Activated B cell treated with CpG ODN at 0.5 μM for 24 hours (primary cell): Measurements from ENCODE around the gene ATXN2L. TPM values are rescaled to one million over a fixed set of nuclear protein-coding genes. Genes with fewer than 3 reads are reported as not detected.

ENCODE experiments used
- ATAC-seq: fragments of 200-7000 bp; cut with Tn5 transposase; one replicate; pipeline ENCODE4 v1.10.0; 2021; ENCODE audit warnings: low read depth, mild to moderate bottlenecking, moderate library complexity
- CTCF ChIA-PET: fragments of 350-600 bp; sonication (Branson Sonifier 250); formaldehyde crosslinking; loops from one replicate; lab custom pipeline; 2021; ENCODE audit warnings: antibody characterized with exemption; lab: Charles Lee
- POLR2A ChIA-PET: fragments of 350-600 bp; sonication (Branson Sonifier 250); formaldehyde crosslinking; loops from one replicate; lab custom pipeline; 2021; ENCODE audit warnings: antibody characterized with exemption; lab: Charles Lee
- DNase-seq: peaks from one replicate; pipeline ENCODE4 v3.0.0; 2022
- H3K27ac Mint-ChIP-seq: one replicate; pipeline ENCODE4 v1.8.0; 2020; ENCODE audit warnings: mixed read lengths
- H3K27me3 Mint-ChIP-seq: one replicate; pipeline ENCODE4 v1.8.0; 2021; ENCODE audit warnings: mixed read lengths
- H3K36me3 Mint-ChIP-seq: one replicate; pipeline ENCODE4 v1.8.0; 2021; ENCODE audit warnings: low read depth, mixed read lengths
- H3K4me1 Mint-ChIP-seq: one replicate; pipeline ENCODE4 v1.8.0; 2021; ENCODE audit warnings: mixed read lengths
- H3K4me3 Mint-ChIP-seq: one replicate; pipeline ENCODE4 v1.8.0; 2020; ENCODE audit warnings: mild to moderate bottlenecking, mixed read lengths
- H3K9me3 Mint-ChIP-seq: one replicate; pipeline ENCODE4 v1.8.0; 2020; ENCODE audit warnings: mixed read lengths
- CTCF ChIP-seq: fragments of 200-600 bp; IDR thresholded peaks from one replicate; pipeline ENCODE4 v1.8.0; 2022; ENCODE audit warnings: antibody characterized with exemption, mild to moderate bottlenecking
- intact Hi-C: fragments of 100-400 bp; cut with micrococcal nuclease; formaldehyde crosslinking; loops from one replicate; pipeline ENCODE4 v1.15.1; 2024
- total RNA-seq: library from RNA; stranded (reverse); gene quantifications from 2 replicates; pipeline ENCODE4 v1.2.3, GENCODE V29; 2022

The ATXN2L gene
- total RNA-seq, 1 donor from 2014 or later: 335 TPM

GRCh38 chr16:28835864-28836760 lies 13.3 kb downstream of the ATXN2L start:
- H3K27ac Mint-ChIP-seq: peak overlapping the region; percentile 24
- ChIA-PET CTCF (interaction anchor here (1.3 kb wide), 1 partner anchor 109 kb away, joined by 4 read pairs; no protein-coding TSS in a partner anchor), POLR2A (interaction anchor here (0.6 to 1.8 kb wide), 4 partner anchors 10 to 109 kb away, joined by 3 to 10 read pairs (median 4); partner anchors contain the start of genes ATXN2L and TUFM)
- no peak overlapping the region for H3K4me3 Mint-ChIP-seq
- intact Hi-C loops: no loop called here
- H3K9me3 Mint-ChIP-seq: no peaks in the 10 kb centered on the region
- H3K36me3 Mint-ChIP-seq: peaks cover 80% of the 10 kb centered on the region
- no peak for TF ChIP-seq CTCF
- H3K27me3 Mint-ChIP-seq: no peaks in the 10 kb centered on the region
- DNase-seq: no peak
- peaks cover 7% of the 10 kb centered on the region for H3K4me1 Mint-ChIP-seq
- ATAC-seq: no peak

GRCh38 chr16:28836761-28837064 lies 13.9 kb downstream of the ATXN2L start:
- Mint-ChIP-seq H3K4me1 (peaks cover 7% of the 10 kb centered on the region), H3K27me3 (no peaks in the 10 kb centered on the region), H3K27ac (peak overlapping the region; percentile 24), H3K4me3 (no peak overlapping the region), H3K36me3 (peaks cover 80% of the 10 kb centered on the region), H3K9me3 (no peaks in the 10 kb centered on the region)
- CTCF ChIA-PET: interaction anchor here (1.3 kb wide), 1 partner anchor 108 kb away, joined by 4 read pairs; no protein-coding TSS in a partner anchor
- intact Hi-C loops: no loop called here
- POLR2A ChIA-PET: interaction anchor here (0.5 to 1.8 kb wide), 6 partner anchors 9 to 219 kb away, joined by 3 to 10 read pairs (median 4); partner anchors contain the start of genes ATXN2L and TUFM
- no peak for TF ChIP-seq CTCF
- ATAC-seq (no peak), DNase-seq (no peak)

GRCh38 chr16:28837672-28838557 lies 15.1 kb downstream of the ATXN2L start:
- intact Hi-C loops: no loop called here
- H3K36me3 Mint-ChIP-seq: peaks cover 80% of the 10 kb centered on the region
- DNase-seq (no peak), ATAC-seq (no peak)
- peaks cover 7% of the 10 kb centered on the region for H3K4me1 Mint-ChIP-seq
- CTCF ChIA-PET: no interaction called here
- TF ChIP-seq CTCF: no peak
- H3K27me3 Mint-ChIP-seq: no peaks in the 10 kb centered on the region
- H3K27ac Mint-ChIP-seq: peak overlapping the region; percentile 19
- POLR2A ChIA-PET: interaction anchor here (0.7 to 1.8 kb wide), 6 partner anchors 8 to 136 kb away, joined by 4 to 10 read pairs (median 6); partner anchors contain the start of genes ATXN2L and TUFM
- no peaks in the 10 kb centered on the region for H3K9me3 Mint-ChIP-seq
- no peak overlapping the region for H3K4me3 Mint-ChIP-seq

- TF ChIP-seq CTCF: no peak
- ATAC-seq: no peak
- no peaks in the 10 kb centered on the region for H3K9me3 Mint-ChIP-seq
These were observed 15.7 kb downstream of the ATXN2L start for GRCh38 chr16:28838558-28838918.

More at GRCh38 chr16:28838558-28838918, 15.7 kb downstream of the ATXN2L start:
- H3K4me1 Mint-ChIP-seq: peaks cover 7% of the 10 kb centered on the region
- intact Hi-C loops: no loop called here
- no peak overlapping the region for H3K27ac Mint-ChIP-seq
- POLR2A ChIA-PET: interaction anchor here (0.7 to 1.7 kb wide), 5 partner anchors 8 to 135 kb away, joined by 4 to 9 read pairs (median 6); partner anchors contain the start of genes ATXN2L and TUFM
- peaks cover 80% of the 10 kb centered on the region for H3K36me3 Mint-ChIP-seq
- CTCF ChIA-PET: no interaction called here
- DNase-seq: no peak
- H3K27me3 Mint-ChIP-seq: no peaks in the 10 kb centered on the region
- no peak overlapping the region for H3K4me3 Mint-ChIP-seq
